HCT116 (cell line): ENCODE data around the gene TMEM203. TPM values are rescaled to one million over a fixed set of nuclear protein-coding genes. Genes with fewer than 3 reads are reported as not detected.

Experiments used
- ATAC-seq: fragments of 200-7000 bp; cut with Tn5 transposase; 2 replicates; pipeline ENCODE4 v1.9.1; 2020; ENCODE audit warnings: mild to moderate bottlenecking, moderate library complexity
- BruUV-seq: library from RNA; stranded (reverse); fragments of 400-500 nt; replicated peaks from 2 replicates; lab custom pipeline; 2021; lab: Mats Ljungman, UMichigan
- CTCF ChIA-PET: fragments of 300-600 bp; sonication (Branson Sonifier 250); formaldehyde crosslinking; loops from one replicate; lab custom pipeline; 2021; ENCODE audit warnings: antibody characterized with exemption; lab: Charles Lee
- POLR2A ChIA-PET: fragments of 300-600, 350-600 bp; sonication (Branson Sonifier 250); formaldehyde crosslinking; loops from one replicate; lab custom pipeline; 2021; ENCODE audit warnings: antibody characterized with exemption; lab: Charles Lee
- RAD21 ChIA-PET, 2 experiments: fragments of 300-600 bp; sonication (Branson Sonifier 250); formaldehyde crosslinking; loops; one replicate each; lab custom pipeline; 2023; ENCODE audit warnings: low total read pairs in 2 of 2; ENCODE audit not compliant: uncharacterized antibody in 2 of 2, unreplicated experiment in 2 of 2, low non-redundant PET in 1 of 2; lab: Charles Lee
- DNase-seq: peaks from one replicate; pipeline ENCODE4 v3.0.0-alpha.2; 2010; ENCODE audit warnings: low read depth, low spot score
- H2AFZ ChIP-seq: fragments of 200-600 bp; shearing (Covaris generic), sonication (generic); 2 replicates; pipeline ENCODE4 v1.6.1; 2017; ENCODE audit warnings: low read depth, mixed run types, mixed read lengths, antibody characterized with exemption, low read length; ENCODE audit not compliant: poor library complexity, severe bottlenecking
- H3K27ac ChIP-seq: 2 replicates; pipeline ENCODE4 v1.5.1; 2012; ENCODE audit warnings: low read depth, low read length
- H3K27me3 ChIP-seq: fragments of 200-600 bp; sonication (generic); 2 replicates; pipeline ENCODE4 v1.6.1; 2016; ENCODE audit warnings: mixed run types, low read length, mixed read lengths; ENCODE audit not compliant: insufficient read depth
- H3K36me3 ChIP-seq, 2 experiments: fragments of 200-500 bp in 1 of 2; fragments of 200-600 bp in 1 of 2; sonication (Bioruptor generic) in 1 of 2; sonication (generic) in 1 of 2; 2 replicates each; pipeline versions ENCODE4 v1.5.1 to v1.6.1; 2014 to 2016; ENCODE audit warnings: low read length in 2 of 2, inconsistent platforms in 1 of 2, mixed read lengths in 1 of 2, mixed run types in 1 of 2; ENCODE audit not compliant: insufficient read depth in 2 of 2, control insufficient read depth in 1 of 2
- H3K4me1 ChIP-seq, 2 experiments: fragments of 200-600 bp in 1 of 2; sonication (generic) in 1 of 2; 2 replicates each; pipeline versions ENCODE4 v1.5.1 to v1.6.1; 2012 to 2017; ENCODE audit warnings: low read length in 2 of 2, inconsistent platforms in 1 of 2, mild to moderate bottlenecking in 1 of 2, mixed read lengths in 1 of 2, mixed run types in 1 of 2, moderate library complexity in 1 of 2; ENCODE audit not compliant: insufficient read depth in 2 of 2, control insufficient read depth in 1 of 2
- H3K4me2 ChIP-seq: fragments of 200-600 bp; sonication (generic); 2 replicates; pipeline ENCODE4 v1.6.1; 2017; ENCODE audit warnings: mixed run types, low read length, mixed read lengths
- H3K4me3 ChIP-seq, 2 experiments: fragments of 200-600 bp in 1 of 2; sonication (generic) in 1 of 2; replicated peaks in 1 of 2; 2 replicates each; pipeline ENCODE4 v1.5.1; 2011 to 2016; ENCODE audit warnings: low read length in 2 of 2, control low read depth in 1 of 2, low read depth in 1 of 2, mild to moderate bottlenecking in 1 of 2, mixed read lengths in 1 of 2, mixed run types in 1 of 2
- H3K79me2 ChIP-seq: fragments of 200-600 bp; sonication (generic); 2 replicates; pipeline ENCODE4 v1.6.1; 2017; ENCODE audit warnings: mild to moderate bottlenecking, mixed run types, low read length, moderate library complexity, mixed read lengths; ENCODE audit not compliant: insufficient read depth
- H3K9ac ChIP-seq: fragments of 200-600 bp; sonication (generic); 2 replicates; pipeline ENCODE4 v1.6.1; 2016; ENCODE audit warnings: low read length, mixed read lengths
- H3K9me2 ChIP-seq: fragments of 200-600 bp; sonication (generic), shearing (Covaris generic); 2 replicates; pipeline ENCODE4 v1.6.1; 2017; ENCODE audit warnings: mixed run types, mild to moderate bottlenecking, moderate library complexity; ENCODE audit not compliant: insufficient read depth
- H3K9me3 ChIP-seq, 2 experiments: fragments of 200-500 bp in 1 of 2; fragments of 200-600 bp in 1 of 2; sonication (Bioruptor generic) in 1 of 2; sonication (generic) in 1 of 2; 2 replicates each; pipeline ENCODE4 v1.6.1; 2014 to 2017; ENCODE audit warnings: low read length in 2 of 2, mixed read lengths in 2 of 2, inconsistent platforms in 1 of 2, low read depth in 1 of 2, mild to moderate bottlenecking in 1 of 2, mixed run types in 1 of 2, moderate library complexity in 1 of 2; ENCODE audit not compliant: control insufficient read depth in 1 of 2, insufficient read depth in 1 of 2
- H4K20me1 ChIP-seq: fragments of 200-600 bp; sonication (generic), shearing (Covaris generic); 2 replicates; pipeline ENCODE4 v1.6.1; 2017; ENCODE audit warnings: mixed run types, mild to moderate bottlenecking, moderate library complexity; ENCODE audit not compliant: insufficient read depth
- POLR2A ChIP-seq: IDR thresholded peaks from 2 replicates; pipeline ENCODE4 v1.7.0; 2011; ENCODE audit warnings: borderline replicate concordance; ENCODE audit not compliant: insufficient read depth, insufficient read length; ENCODE audit errors: extremely low read depth
- POLR2AphosphoS5 ChIP-seq: IDR thresholded peaks from 2 replicates; pipeline ENCODE4 v1.6.1; 2011; ENCODE audit warnings: mild to moderate bottlenecking, low read depth, low read length, moderate library complexity
- intact Hi-C: fragments of 100-400 bp; cut with micrococcal nuclease; formaldehyde crosslinking; loops from 2 replicates; pipeline ENCODE4 v1.10.0; 2022
- total RNA-seq: library from RNA; stranded (reverse); gene quantifications from one replicate; pipeline ENCODE4 v1.2.1, GENCODE V29; 2021; ENCODE audit not compliant: unreplicated experiment
- TF ChIP-seq, protein P1 (sequence below): IDR thresholded peaks from 2 replicates; pipeline ENCODE4 v1.6.1; 2012; ENCODE audit warnings: low read depth
- TF ChIP-seq, protein P2 (sequence below): IDR thresholded peaks from 2 replicates; pipeline ENCODE4 v1.6.1; 2012

Gene TMEM203
- total RNA-seq, 1 experiment from 2014 or later, result 45.0 TPM

DNA sequence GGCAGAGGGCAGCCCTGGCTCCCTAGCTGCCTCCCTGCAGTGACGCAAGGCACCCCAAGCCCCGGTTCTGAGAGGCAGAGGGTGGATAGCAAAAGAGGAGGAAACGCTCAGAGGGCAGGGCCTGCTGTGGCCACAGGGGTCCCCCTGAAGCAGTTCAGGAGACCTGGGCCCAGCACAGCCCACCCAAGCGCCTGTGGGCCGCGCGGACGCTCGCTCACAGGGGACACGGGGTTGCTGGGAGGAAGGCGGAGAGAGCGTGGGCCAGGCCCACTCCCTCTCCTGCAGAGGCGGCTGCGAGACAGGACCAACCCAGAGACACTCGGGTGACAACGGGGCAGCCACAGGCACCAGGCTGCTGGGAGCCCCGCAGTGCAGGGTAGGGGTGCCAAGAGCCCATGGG is 25.7 kb downstream of the TMEM203 start:
- ChIA-PET CTCF (no interaction called here), POLR2A (no interaction called here), RAD21 (no interaction called here)
- intact Hi-C loops, result no loop called here
- Histone ChIP-seq H3K27me3 (no peaks in the 10 kb centered on the region), H3K27ac (no peak overlapping the region), H3K4me1 (peaks cover 0 to 15% of the 10 kb centered on the region in 2 experiments; a peak in 2 of 4 replicates), H3K4me3 (no peak overlapping the region), H3K4me2 (no peak overlapping the region), H3K9ac (no peak overlapping the region), H4K20me1 (no peaks in the 10 kb centered on the region), H2AFZ (no peak overlapping the region), H3K9me2 (no peaks in the 10 kb centered on the region), H3K36me3 (peaks cover 0 to 3% of the 10 kb centered on the region in 2 experiments; a peak in 2 of 4 replicates), H3K79me2 (no peaks in the 10 kb centered on the region; the same call in 1 of the 2 replicates), H3K9me3 (no peaks in the 10 kb centered on the region)
- DNase-seq (no peak), ATAC-seq (no peak)
- TF ChIP-seq, protein P1, sequence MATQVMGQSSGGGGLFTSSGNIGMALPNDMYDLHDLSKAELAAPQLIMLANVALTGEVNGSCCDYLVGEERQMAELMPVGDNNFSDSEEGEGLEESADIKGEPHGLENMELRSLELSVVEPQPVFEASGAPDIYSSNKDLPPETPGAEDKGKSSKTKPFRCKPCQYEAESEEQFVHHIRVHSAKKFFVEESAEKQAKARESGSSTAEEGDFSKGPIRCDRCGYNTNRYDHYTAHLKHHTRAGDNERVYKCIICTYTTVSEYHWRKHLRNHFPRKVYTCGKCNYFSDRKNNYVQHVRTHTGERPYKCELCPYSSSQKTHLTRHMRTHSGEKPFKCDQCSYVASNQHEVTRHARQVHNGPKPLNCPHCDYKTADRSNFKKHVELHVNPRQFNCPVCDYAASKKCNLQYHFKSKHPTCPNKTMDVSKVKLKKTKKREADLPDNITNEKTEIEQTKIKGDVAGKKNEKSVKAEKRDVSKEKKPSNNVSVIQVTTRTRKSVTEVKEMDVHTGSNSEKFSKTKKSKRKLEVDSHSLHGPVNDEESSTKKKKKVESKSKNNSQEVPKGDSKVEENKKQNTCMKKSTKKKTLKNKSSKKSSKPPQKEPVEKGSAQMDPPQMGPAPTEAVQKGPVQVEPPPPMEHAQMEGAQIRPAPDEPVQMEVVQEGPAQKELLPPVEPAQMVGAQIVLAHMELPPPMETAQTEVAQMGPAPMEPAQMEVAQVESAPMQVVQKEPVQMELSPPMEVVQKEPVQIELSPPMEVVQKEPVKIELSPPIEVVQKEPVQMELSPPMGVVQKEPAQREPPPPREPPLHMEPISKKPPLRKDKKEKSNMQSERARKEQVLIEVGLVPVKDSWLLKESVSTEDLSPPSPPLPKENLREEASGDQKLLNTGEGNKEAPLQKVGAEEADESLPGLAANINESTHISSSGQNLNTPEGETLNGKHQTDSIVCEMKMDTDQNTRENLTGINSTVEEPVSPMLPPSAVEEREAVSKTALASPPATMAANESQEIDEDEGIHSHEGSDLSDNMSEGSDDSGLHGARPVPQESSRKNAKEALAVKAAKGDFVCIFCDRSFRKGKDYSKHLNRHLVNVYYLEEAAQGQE, result no peak
- no peak for TF ChIP-seq POLR2A
- TF ChIP-seq, protein P2, sequence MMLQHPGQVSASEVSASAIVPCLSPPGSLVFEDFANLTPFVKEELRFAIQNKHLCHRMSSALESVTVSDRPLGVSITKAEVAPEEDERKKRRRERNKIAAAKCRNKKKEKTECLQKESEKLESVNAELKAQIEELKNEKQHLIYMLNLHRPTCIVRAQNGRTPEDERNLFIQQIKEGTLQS, result no peak
- TF ChIP-seq POLR2AphosphoS5, result no peak
- no TSS peak for BruUV-seq
